Measurements from ENCODE around the gene DMXL1.

Gene DMXL1

DNA sequence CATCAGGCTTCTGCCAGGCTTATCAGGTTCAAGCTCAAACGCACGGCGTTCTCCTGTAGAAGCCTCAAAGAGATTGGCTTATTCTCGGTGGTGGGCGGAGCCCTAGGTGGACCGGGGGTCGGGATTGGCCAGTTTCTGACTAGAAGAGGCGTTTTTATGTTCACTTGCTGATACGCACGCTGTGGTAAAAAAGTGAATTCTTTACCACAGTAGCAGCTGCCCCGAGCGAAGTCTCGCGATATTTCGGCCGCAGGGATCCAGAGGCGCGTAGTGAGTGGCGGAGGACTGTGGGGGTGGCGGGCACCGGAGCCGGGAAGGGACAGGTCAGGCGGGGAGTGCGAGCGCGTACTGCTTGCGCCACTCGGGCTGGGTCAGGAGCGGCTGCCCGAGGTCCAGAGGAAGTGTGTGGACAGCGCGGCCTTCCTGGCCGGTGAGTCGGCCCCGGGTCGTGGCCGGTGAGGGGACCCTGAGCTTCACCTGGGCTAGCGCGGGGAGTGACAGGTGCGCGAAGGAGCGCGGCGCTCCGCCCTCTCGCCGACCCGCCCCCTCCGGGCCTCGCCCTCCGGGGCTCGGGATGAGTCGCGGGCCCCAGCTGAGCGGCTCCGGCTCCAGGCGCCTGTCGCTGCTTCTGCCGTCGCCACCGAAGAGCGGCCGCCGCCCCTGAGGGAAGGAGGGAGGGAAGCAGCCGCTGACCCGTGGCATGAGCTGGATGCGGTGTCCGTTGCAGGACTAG, at the start of gene DMXL1:
Gene DMXL1, plus strand, starts transcription at position 260 of the 733 bp plus-strand sequence. CDS start 483 bp downstream, outside the sequence.
- DNase-seq (ENCODE audit: low read depth): peak; percentile 99
- H3K4me3 ChIP-seq (ENCODE audit: low read length): peak within 1 kb of the TSS; percentile 92
- no peak for TF ChIP-seq CTCF (IDR thresholded peaks at IDR 0.05; ENCODE audit: insufficient read depth, low read depth, low read length, missing control alignments)

GRCh38 chr5:119021149-119021732, 49.6 kb upstream of the DMXL1 start:
- TF ChIP-seq CTCF (IDR thresholded peaks at IDR 0.05; ENCODE audit: insufficient read depth, low read depth, low read length, missing control alignments): no peak
- no peak for DNase-seq (ENCODE audit: low read depth)
- no peak overlapping the region for H3K4me3 ChIP-seq (ENCODE audit: low read length)

- peak; percentile 50 for DNase-seq (ENCODE audit: low read depth)
- no peak overlapping the region for H3K4me3 ChIP-seq (ENCODE audit: low read length)
- TF ChIP-seq CTCF (IDR thresholded peaks at IDR 0.05; ENCODE audit: insufficient read depth, low read depth, low read length, missing control alignments): peak; percentile 49
Observed at GRCh38 chr5:119022017-119022745, 48.7 kb upstream of the DMXL1 start.

DNA sequence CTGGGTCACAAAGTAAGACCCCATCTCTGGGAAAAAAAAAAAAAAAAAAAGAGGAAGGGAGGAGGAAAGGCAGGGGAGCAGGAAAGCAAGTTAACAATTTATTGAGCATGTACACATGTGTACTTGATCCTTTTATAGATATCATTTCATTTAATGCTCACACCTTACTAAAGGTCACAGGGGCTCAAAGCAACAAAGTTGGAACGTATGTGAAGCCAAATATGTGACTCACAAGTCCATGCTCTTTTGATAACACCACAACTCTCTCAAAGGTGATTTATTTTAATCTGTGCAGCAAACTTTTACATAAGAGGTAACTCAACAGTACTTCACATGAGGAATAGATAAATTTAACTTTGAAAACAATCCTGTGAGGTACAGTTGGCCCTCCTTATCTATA, 48.1 kb upstream of the DMXL1 start:
- no peak overlapping the region for H3K4me3 ChIP-seq (ENCODE audit: low read length)
- TF ChIP-seq CTCF (IDR thresholded peaks at IDR 0.05; ENCODE audit: insufficient read depth, low read depth, low read length, missing control alignments): no peak
- DNase-seq (ENCODE audit: low read depth): no peak

DNA sequence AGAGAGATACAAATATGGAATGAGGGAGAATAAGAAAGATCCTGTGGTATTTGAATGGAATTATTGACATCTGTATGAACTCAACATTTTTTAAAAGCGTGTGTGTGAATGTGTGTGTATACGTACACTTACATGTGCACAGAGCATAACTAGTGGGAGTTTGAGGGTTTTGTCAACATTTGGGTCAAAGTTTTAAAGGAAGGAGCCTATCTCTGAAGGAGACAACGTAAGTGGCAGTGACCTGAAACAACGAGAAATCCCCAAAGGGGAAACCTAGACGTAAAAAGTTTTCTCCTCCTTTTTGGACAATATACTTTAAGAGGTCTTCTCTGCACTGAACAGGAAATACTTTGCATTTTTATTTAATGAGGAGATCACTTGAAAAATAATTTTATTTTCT, 42.3 kb upstream of the DMXL1 start:
- H3K4me3 ChIP-seq (ENCODE audit: low read length): no peak overlapping the region
- no peak for DNase-seq (ENCODE audit: low read depth)
- no peak for TF ChIP-seq CTCF (IDR thresholded peaks at IDR 0.05; ENCODE audit: insufficient read depth, low read depth, low read length, missing control alignments)

DNA sequence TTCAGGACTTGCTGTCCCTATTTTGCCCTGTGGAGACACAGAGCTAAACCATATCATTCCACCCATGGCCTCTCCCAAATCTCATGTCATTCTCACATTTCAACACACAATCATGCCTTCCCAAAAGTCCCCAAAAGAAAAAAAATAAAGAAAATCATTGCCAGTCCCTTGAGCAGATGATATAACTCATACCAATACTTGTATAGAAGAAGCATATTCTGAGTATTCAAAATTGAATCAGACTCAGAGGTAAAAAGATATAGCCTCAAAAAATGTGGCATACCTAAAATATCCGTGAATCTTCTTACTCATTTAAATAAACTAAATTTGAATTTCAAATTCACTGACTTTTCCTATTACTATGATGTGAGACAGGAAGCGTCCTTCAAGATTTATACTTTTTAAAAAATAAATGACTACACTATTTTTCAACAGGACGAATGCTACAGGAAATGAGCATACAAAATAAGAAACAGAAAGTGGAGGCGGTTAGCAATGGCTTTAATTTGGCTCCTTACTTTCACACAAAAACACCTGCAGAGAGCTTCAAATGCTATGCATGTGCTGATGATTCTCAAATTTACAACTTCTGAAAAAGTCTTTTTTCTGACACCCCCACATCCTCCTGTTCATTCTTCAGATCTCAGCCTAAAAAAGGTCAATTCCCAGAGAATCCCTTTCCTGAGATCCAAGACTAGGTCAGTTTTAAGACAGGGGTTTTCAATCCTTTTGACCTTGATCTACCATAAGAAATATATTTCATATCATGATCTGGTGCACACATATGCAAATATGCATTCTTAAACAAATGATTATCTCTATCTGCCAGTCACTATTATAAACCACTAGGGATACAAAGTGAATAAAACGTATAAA, 39.6 kb upstream of the DMXL1 start:
- TF ChIP-seq CTCF (IDR thresholded peaks at IDR 0.05; ENCODE audit: insufficient read depth, low read depth, low read length, missing control alignments): no peak
- no peak overlapping the region for H3K4me3 ChIP-seq (ENCODE audit: low read length)
- DNase-seq (ENCODE audit: low read depth): no peak
